Left renal pelvis (tissue), 4 donors: ENCODE measurements around the gene RPN1. TPM values are rescaled to one million over a fixed set of nuclear protein-coding genes. Genes with fewer than 3 reads are reported as not detected.
"Not testable (repeated sequence)": the region's sequence is repeated elsewhere in the genome, so short reads cannot be mapped to it uniquely, and the experiment has no call there.

Source experiments
- DNase-seq, 4 donors: peaks; one replicate each; pipeline ENCODE4 v3.0.0-alpha.2; 2013; ENCODE audit warnings: low read depth in 4 of 4, low spot score in 3 of 4
- polyA plus RNA-seq, 4 donors: library from polyadenylated mRNA; unstranded; fragments of 120-200 nt; gene quantifications; one replicate each; pipeline ENCODE4 v1.2.1, GENCODE V29; 2013; ENCODE audit not compliant: insufficient read length in 4 of 4

Gene RPN1
- polyA plus RNA-seq, 4 donors: 152 to 226 (median 202) TPM

DNA sequence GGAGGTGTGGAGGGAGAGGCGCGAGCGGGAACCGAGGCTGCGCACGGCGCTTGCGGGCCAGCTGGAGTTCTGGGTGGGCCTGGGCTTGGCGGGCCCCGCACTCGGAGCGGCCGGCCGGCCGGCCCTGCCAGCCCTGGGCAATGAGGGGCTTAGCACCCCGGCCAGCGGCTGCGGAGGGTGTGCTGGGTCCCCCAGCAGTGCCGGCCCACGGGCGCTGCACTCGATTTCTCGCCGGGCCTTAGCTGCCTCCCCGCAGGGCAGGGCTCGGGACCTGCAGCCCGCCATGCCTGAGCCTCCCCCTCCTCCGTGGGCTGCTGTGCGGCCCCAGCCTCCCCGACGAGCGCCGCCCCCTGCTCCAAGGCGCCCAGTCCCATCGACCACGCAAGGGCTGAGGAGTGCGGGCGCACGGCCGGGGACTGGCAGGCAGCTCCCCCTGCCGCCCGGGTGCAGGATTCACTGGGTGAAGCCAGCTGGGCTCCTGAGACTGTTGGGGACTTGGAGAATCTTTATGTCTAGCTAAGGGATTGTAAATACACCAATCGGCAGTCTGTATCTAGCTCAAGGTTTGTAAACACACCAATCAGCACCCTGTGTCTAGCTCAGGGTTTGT, 2.9 kb upstream of the RPN1 start:
- not testable (repeated sequence) for DNase-seq

DNA sequence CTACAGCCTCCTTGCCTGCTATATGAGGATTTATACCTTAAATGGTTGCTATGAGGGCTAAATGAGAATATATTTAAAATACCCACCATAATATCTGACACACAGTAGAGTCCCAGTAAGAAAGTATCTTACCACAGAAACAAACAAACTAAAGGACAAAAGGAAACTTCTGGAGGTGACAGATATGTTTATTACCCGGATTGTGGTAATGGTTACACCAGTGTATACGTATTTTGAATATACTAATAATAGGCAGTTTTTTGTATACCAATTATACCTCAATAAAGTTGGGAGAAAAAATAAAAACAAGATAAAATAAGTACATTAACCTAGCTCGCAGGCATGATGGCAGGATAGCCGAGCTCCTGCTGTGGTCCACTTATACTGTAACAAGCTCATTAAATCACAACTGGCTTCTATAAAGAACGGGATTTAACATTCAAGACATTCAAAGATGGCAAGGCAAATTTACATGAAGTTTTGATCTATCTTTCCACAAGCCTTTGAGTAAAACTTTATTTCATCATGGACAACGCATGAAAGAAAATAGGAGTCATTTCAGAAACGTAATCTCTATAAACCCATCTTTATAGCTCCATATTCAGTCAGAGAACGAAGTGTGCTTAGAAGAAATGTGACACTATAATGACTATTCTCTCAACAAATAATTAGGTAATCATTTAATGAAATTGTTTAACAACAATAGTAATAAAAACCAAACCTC, 1.5 kb downstream of the RPN1 start:
- no peak for DNase-seq

DNA sequence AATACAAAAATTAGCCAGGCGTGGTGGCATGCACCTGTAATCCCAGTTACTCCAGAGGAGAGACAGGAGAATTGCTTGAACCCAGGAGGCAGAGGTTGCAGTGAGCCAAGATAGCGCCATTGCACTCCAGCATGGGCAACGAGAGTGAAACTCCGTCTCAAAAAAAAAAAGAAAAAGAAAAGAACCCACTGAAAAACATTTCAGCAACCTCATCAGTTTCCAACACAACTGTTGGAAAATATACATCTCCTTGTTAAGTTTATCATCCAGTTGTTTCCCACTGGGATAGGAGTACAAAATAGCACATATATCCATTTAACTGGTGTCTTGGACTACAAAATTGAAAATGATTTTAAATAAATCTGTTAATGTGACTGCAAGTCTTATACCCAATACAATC, 2.2 kb downstream of the RPN1 start:
- no peak for DNase-seq

DNA sequence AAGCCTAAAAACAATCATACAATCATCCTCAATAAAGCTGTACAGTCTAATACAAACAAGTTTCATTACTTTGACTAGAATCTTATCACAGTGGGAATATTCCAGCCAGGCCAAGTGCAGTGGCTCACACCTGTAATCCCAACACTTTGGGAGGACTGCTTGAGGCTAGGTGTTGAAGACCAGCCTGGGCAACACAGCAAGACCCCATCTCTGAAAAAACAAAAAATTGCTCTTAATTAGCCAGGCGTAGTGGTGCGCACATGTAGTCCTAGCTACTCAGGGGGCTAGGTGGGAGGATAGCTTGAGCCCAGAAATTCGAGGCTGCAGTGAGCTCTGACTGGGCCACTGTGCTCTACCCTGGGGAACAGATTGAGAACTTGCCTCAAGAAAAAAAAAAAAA, 3.3 kb downstream of the RPN1 start:
- DNase-seq: no peak

DNA sequence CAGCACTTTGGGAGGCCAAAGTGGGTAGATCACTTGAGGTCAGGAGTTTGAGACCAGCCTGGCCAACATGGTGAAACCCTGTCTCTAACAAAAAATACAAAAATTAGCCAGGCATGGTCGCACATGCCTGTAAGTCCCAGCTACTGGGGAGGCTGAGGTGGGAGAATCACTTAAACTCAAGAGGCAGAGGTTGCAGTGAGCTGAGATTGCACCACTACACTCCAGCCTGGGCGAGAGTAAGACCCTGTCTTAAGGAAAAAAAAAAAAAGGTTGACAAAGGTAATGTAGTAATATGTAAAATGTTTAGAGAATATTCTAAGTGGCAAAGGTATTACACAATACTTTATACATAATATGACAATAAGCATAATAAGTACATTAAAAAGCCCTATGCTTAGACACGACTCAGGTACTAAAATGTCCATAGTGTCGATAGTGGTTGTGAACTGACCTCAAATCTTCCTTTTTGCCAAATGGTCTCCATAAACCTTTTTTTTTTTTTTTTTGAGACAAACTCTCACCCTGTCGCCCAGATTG, 16.5 kb downstream of the RPN1 start:
- DNase-seq: no peak

DNA sequence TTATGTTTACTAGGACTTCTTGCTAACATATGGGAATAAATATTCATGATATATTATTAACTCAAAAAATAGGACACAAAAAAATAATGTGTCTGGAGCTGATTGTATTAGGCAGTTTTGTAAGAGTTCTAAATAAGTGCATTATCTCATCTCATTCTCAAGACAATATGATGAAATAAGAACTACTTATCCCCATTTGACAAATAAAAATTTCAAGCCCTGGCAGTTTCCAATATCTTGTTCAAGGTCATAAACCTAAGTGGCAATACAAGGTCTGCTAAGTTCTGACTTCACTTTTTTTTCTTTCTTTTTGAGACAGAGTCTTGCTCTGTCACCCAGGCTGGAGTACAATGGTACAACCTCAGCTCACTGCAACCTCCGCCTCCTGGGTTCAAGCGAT, 18.3 kb downstream of the RPN1 start:
- DNase-seq: no peak

DNA sequence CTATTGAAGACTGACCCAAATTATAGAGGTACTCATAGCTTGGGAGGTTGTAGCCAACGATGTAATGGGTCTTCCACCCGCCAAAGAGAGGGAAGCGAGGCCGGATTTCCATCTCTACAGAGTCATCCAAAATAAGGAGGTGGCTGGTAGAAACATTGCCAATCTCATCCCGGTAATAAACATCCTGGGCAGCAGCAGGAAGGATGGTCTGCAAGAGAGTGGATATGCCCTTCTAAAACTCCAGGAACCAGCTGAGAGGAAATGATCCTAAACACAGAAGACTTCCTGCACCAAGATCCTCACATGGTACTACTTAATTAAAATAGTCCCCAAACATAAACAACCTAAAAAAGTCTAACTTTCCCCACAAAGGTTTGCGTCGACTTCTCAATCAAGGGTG, 20.7 kb downstream of the RPN1 start:
- DNase-seq: no peak

DNA sequence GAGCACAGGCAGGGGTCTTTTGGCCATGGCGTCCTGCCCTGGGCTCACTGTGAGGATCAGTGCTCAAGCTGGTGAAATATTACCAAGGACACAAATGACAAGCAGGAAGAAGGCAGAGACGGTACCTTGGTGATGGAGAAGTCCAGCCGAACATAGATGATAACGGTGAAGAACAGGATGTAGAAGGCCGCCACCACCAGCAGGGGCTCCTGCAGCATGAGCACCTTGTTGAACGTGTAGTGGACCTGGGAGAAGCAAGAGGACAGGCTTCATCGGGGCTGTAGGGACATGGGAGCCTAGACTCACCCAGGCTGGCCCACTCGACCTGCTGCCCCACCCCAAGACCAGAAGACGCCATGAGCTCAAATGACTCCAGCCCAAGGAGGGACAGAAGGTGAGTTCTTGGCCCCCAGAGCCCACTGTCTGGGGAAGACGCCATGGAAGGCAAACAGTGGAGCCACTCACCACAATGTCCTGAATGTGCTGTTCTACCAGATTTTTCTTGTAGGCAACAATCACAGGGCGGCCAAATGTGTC, 25.1 kb downstream of the RPN1 start:
- DNase-seq: no peak

DNA sequence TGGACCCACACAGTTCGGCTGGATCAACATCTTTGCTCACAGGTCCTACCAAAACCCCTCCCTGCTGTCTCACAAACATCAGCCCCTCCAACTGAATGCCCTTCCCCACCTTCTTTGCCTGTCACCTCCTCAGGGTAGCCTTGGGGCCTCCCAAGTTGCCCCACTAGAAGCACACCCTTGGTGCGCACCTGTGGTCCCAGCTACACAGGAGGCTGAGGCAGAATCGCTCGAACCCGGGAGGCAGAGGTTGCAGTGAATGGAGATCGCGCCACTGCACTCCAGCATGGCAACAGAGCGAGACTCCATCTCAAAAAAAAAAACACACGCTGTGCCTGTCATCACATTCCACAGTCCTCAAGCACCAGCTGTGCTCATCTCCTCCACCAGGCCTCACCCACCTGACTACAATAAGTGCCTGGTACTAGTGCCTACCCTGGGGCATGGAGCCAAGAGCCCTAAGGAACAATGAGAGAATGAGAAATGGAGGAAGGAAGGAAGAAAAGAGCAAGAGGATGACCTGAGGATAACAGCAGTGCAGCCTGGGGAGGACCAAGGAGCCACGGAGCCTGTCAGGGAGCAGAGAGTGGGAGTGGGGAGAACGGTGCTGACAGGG, 26.0 kb downstream of the RPN1 start:
- no peak for DNase-seq

DNA sequence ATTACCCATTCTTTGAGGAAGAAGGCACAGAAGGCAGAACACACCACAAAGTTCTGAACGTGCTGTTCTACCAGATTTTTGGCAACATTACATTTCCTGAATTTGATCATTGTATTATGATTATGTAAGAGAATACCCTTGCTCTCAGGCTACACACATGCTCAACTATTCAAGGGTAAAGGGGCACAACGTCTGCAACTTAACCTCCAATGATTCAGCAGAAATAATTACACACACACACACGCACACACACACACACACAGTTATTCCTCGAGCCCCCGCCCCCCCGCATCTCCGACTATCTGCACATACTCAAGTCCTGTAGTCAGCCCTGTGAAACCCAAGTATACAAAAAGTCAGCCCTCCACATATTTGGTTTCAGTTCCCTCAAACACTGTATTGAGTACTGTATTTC, 26.8 kb downstream of the RPN1 start:
- no peak for DNase-seq

DNA sequence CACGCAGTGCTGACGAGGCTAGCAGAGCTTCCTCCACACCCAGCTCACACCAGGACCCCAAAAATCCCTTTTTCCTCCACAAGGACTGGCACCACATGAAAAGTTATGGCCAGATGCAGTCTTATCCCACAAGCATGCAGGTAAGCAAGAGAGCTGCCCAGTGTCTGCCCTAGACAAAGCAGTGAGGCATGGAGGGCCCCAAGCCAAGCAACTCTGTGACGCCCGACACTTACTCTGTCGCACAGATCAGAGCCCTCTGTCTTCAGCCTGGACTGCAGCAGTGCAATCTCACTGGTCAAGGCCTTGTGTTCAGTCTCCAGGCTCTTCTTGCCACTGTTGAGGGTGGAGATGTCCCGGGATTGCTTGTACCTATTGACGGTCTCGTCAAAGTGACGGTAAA, 28.7 kb downstream of the RPN1 start:
- DNase-seq: no peak

DNA sequence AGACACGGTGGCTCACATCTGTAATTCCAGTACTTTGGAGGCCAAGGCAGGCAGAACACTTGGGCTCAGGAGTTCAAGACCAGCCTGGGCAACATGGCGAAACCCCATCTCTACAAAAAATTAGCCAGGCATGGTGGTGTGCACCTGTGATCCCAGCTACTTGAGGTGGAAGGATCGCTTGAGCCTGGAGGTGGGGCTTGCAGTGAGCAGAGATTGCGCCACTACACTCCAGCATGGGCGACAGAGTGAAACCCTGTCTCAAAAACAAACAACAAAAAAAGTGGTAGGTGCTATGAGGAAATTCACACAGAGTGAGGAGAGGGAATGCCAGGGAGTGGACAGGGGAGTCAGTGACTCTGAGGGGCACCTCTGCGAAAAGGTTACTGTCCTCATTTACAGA, 29.4 kb downstream of the RPN1 start:
- no peak for DNase-seq

DNA sequence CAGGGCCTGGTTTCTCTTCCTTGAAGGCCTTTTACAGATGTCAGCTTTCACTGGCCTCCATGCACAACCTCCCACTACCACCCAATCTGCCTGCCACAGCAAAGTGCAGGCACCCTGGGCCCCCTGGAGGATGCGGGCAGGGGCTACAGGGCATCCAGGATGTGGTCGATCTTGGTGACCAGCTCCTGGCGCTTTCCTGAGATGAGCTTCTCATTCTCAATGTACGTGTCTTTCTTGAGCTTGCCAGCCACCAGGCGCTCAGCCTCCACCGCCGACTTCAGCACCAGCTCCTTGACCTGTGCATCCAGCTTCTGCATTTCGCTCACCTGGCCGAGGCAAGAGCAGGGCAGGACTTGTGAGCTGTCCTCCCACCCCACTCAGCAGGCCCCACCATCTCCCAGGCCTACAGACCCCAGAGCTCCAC, 30.3 kb downstream of the RPN1 start:
- no peak for DNase-seq

DNA sequence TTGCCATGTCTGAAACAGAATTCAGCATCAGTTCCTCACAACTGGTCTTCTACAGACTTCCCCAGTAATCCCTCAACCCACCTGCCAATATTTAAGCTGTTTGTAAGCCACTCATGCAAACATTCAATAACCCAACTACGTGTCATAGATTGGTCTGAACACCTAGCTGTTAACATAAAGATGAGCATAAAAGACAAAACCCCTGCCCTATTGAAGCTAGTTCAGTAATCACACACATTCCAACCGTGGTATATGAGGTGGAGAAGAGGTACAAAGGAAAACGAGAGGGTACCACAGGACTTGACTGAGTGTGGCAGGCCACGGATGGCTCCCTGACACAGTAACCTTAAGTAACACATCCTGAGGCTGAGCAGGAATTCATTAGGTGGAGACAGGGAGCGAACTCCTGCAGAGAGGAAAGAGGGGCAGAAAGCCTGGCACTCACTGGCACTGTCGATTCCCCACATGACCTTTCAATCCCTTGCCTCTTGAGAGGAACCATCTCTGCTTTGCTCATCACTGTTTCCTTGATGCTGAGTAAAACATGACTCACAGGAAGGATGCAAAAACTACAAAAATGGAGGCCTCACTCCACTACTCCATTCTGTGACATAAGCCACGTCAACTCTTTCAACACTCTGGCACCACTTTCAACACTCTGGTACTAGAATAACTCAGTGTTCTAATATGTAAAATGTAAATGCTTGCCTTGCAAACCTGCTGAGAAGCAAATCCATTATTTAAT, 31.3 kb downstream of the RPN1 start:
- DNase-seq: no peak

DNA sequence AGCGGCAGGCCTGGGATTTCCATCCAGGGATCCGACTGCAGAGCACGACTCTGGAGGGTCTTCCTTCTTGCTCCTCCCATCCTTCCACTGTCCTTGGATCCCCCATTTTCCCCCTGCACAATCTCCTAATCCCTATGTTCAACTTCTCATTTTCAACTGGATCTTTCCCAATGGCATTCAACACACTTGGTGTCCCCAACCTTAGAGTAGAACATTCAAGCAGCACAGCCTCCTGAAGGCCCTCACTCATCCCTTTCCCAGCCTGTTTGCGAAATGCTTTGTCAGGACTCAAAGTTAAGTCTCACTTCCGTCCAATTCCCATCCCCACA, 32.3 kb downstream of the RPN1 start:
- DNase-seq: no peak

DNA sequence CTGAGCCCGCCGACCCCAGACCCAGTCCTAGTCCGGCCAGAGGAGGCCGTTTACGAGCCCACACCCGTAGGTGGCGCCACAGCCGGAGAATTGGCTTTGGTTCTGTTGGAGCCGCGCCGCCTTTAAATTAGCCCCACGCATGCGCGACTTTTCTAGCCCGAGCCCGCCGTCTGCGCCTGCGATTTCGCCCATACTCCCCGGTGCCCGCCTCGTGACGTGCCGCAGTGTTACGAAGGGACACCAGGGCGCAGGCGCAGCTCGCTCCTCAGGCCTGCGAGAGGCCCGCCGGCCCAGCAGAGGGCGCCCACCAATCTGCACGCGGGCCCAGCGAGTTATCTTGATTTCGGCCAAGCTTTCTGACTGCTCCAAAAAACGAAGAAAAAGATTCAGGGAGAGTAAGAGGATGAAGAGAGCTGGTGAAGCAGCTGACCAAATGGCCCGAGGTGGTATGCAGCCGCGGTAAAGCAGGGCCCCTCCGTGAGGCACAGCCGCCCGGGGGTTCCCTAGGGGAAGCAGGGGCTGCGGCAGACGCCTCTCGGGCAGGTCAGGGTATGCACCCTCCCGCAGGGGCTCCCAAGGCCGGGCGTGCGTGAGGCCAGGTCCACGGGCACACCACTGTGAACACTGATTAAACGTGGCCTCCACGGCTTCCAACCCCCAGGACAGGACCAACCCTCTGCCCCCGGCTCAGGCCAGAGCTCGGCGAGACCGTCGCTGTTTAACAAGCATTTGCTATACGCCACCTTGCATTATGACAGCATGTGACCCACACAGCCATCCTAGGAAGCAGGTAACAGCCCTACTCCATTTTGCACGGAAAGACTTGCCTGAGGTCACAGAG, 32.8 kb downstream of the RPN1 start:
- DNase-seq: peak; percentile 87 to 95 (median 94)

DNA sequence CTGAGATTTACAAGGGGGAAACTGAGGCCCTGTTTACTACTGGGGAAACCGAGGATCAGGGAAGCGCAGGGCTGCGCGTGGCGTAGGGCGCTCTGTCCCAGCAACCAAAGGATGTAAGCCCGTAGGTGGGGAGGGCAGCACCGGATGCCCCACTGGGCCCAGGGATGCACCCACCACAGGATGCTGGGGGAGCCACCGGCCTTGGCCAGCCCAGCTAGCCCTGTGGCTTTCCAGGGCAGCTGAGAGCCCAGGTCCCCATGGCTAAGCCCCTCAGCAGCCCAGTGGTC, 33.4 kb downstream of the RPN1 start:
- no peak for DNase-seq

DNA sequence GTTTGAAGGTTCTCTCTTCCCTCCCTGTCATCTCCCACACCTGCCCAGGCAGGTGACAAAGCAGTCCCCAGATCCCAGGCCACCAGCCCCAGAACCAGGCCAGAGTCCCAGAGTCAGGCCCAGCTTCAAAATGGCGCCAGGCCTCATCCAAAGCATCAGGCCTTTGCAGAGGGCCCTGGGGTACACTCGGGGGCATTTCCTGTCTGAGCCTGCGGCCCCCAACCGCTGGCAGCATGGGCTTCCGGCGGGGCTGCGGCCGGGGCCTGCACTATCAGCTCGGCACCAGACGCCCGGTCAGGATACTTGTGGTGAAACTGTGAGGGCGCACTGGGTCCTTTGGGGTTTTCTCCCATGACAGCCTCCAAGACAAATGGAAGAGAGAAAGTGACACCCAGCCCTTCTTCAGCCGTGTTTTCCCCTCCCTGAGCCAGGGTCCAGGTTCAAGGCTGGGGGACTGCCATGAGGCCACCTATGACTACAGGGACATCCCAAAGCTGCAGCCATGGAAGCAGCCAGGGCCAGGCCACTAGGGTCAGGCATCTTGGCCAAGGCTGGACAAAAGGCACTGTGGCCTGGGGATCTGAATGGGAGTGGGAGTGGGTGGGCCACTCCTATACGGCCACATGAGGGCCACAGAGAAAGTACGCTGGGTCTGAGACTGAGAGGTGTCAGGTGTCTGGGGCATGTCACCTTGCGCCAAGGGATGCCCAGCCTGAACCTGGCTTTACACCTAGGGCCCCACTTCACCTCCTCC, 33.9 kb downstream of the RPN1 start:
- no peak for DNase-seq

DNA sequence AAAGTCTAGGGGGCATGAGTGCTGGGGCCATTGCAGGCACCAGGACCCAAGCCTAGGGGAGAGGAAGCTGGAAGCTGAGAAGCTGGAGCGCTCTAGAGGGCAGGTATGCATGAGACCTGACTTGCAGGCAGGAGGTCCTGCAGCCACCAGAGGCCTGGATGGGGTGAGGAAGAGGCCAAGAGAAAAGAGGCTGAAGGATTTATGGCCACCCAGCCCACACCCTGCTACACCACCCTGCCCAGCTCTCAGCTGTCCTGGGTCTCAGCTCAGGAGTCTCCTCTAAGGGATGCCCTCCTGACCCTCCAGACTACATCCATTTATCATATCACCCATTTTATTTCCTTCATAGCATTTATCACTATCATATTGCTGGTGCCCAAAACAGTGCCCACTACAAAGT, 36.5 kb downstream of the RPN1 start:
- no peak for DNase-seq
